ENCODE measurements around the gene MYO3B. TPM values are rescaled to one million over a fixed set of nuclear protein-coding genes. Genes with fewer than 3 reads are reported as not detected.

The MYO3B gene
- total RNA-seq, 4 donors from 2014 or later: 0.48 TPM; not detected in 3

DNA sequence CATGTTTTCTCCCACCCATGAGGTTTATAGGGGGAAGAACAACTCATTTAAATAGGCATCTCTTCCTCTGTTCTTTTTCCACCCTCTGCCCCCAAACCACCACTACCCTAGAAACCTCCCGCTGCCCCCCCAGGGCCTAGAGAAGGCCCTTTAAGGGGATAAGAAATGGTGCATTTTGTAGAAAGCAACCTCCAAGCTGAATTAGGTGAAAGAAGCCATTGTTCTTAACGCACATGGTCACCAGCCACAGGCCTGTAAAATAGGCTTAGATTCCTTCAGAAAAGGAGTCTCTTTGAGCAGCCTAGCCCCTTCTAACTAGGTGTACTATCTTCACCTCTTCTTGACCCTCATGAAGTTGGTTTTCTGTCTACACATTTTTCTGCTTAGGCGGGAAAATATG is 418.6 kb downstream of the MYO3B start:
- in situ Hi-C loops (cut with MboI; ENCODE audit: low pct_ligation_motif_present in 1 of 4, low pct_unique_long_range_greater_than_20kb in 1 of 4, low sequenced_read_pairs in 3 of 4): no loop called here
- H3K9me3 ChIP-seq: no peaks in the 10 kb centered on the region
- 88 to 97% methylated on average over 2 to 3 of the region's 3 CpGs for WGBS, 2 donors (ENCODE audit: low coverage in 1 of 2)
- H3K36me3 ChIP-seq: no peaks in the 10 kb centered on the region
- intact Hi-C loops (cut with DNase I; ENCODE audit: low total_unique reads): no loop called here
- no peaks in the 10 kb centered on the region for H3K27me3 ChIP-seq
- TF ChIP-seq, protein P1, sequence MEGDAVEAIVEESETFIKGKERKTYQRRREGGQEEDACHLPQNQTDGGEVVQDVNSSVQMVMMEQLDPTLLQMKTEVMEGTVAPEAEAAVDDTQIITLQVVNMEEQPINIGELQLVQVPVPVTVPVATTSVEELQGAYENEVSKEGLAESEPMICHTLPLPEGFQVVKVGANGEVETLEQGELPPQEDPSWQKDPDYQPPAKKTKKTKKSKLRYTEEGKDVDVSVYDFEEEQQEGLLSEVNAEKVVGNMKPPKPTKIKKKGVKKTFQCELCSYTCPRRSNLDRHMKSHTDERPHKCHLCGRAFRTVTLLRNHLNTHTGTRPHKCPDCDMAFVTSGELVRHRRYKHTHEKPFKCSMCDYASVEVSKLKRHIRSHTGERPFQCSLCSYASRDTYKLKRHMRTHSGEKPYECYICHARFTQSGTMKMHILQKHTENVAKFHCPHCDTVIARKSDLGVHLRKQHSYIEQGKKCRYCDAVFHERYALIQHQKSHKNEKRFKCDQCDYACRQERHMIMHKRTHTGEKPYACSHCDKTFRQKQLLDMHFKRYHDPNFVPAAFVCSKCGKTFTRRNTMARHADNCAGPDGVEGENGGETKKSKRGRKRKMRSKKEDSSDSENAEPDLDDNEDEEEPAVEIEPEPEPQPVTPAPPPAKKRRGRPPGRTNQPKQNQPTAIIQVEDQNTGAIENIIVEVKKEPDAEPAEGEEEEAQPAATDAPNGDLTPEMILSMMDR (IDR thresholded peaks at IDR 0.05): no peak
- no peak for TF ChIP-seq EP300 (IDR thresholded peaks at IDR 0.05; ENCODE audit: low read depth)
- TF ChIP-seq POLR2AphosphoS5 (IDR thresholded peaks at IDR 0.05): no peak
- TF ChIP-seq POLR2A (IDR thresholded peaks at IDR 0.05): no peak
- DNase-seq: no peak
- H3K27ac ChIP-seq: peak overlapping the region in 1 of 4 donors; percentile 68
- no peak overlapping the region for H3K4me3 ChIP-seq
- no peaks in the 10 kb centered on the region for H3K4me1 ChIP-seq

DNA sequence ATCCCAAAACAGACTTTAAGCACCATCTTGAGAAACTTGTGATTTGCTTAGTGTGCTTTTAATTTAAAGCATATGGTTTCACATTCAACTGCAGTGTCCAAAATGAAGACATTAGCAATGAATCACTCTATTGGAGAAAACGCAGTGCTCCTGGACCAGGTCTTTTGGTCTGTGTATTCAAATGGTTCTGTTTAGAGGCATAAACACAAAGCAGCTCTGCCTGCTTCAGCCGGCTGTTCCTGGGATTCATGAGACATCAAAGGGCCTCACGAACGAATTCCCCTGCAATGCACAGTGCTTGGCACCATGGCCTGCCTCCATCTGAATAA is 420.1 kb downstream of the MYO3B start:
- intact Hi-C loops (cut with DNase I; ENCODE audit: low total_unique reads): no loop called here
- Histone ChIP-seq H3K27ac (peak overlapping the region in 2 of 4 donors; percentile 8 to 68), H3K4me3 (no peak overlapping the region), H3K4me1 (no peaks in the 10 kb centered on the region), H3K27me3 (no peaks in the 10 kb centered on the region), H3K36me3 (no peaks in the 10 kb centered on the region), H3K9me3 (no peaks in the 10 kb centered on the region)
- no peak for DNase-seq
- TF ChIP-seq, protein P1 (IDR thresholded peaks at IDR 0.05): no peak
- TF ChIP-seq POLR2A (IDR thresholded peaks at IDR 0.05) (no peak), POLR2AphosphoS5 (IDR thresholded peaks at IDR 0.05) (peak in 2 of 3 donors; percentile 67 to 72), EP300 (IDR thresholded peaks at IDR 0.05; ENCODE audit: low read depth) (no peak)
- in situ Hi-C loops (cut with MboI; ENCODE audit: low pct_ligation_motif_present in 1 of 4, low pct_unique_long_range_greater_than_20kb in 1 of 4, low sequenced_read_pairs in 3 of 4): no loop called here
- WGBS, 2 donors (ENCODE audit: low coverage in 1 of 2): 60 to 67% methylated on average over 1 to 4 of the region's 4 CpGs

DNA sequence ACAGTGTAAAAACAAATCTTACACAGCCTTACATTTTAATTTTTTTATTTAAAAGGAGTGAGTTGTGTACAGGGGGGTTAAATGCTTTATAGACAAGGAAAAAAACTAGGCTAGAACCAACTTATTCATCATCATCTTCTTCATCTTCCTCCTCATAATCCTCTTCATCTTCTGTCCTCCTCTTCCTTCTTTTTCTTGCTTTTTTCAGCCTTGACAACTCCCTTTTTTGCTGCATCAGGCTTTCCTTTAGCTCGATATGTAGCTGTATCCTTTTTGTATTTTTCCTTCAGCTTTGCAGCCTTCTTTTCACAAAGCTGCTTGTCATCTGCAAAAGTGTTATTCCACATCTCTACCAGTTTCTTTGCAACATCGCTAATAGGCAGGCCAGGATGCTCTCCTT is 423.5 kb downstream of the MYO3B start:
- Histone ChIP-seq H3K4me1 (no peaks in the 10 kb centered on the region), H3K36me3 (peaks cover 0 to 2% (median 0%) of the 10 kb centered on the region in 4 donors), H3K4me3 (no peak overlapping the region), H3K9me3 (no peaks in the 10 kb centered on the region), H3K27me3 (no peaks in the 10 kb centered on the region), H3K27ac (no peak overlapping the region)
- no peak for TF ChIP-seq POLR2AphosphoS5 (IDR thresholded peaks at IDR 0.05)
- TF ChIP-seq POLR2A (IDR thresholded peaks at IDR 0.05): no peak
- 53 to 85% methylated on average over 2 of the region's 2 CpGs for WGBS, 2 donors (ENCODE audit: low coverage in 1 of 2)
- in situ Hi-C loops (cut with MboI; ENCODE audit: low pct_ligation_motif_present in 1 of 4, low pct_unique_long_range_greater_than_20kb in 1 of 4, low sequenced_read_pairs in 3 of 4): no loop called here
- intact Hi-C loops (cut with DNase I; ENCODE audit: low total_unique reads): no loop called here
- no peak for DNase-seq

DNA sequence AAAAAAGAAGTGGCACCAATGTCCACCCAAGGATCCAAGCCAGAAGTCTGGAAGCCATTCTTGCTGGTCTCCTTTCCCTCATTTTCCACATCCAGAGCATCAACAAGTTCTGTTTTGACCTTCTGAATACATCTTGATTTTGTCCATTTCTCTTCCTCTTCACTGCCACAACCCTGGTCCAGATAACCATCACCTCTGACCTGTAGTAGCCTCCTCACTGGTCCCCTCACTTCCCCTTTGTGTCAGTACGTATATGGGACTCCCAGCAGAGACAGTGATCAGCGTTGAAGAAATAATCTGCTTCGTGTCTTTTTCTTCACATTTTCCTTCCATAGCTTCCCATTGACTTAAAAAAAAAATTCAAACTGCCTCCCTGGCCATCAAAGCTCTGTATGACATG is 427.9 kb downstream of the MYO3B start:
- in situ Hi-C loops (cut with MboI; ENCODE audit: low pct_ligation_motif_present in 1 of 4, low pct_unique_long_range_greater_than_20kb in 1 of 4, low sequenced_read_pairs in 3 of 4): no loop called here
- TF ChIP-seq POLR2A (IDR thresholded peaks at IDR 0.05) (no peak), POLR2AphosphoS5 (IDR thresholded peaks at IDR 0.05) (no peak), EP300 (IDR thresholded peaks at IDR 0.05; ENCODE audit: low read depth) (no peak)
- TF ChIP-seq, protein P1 (IDR thresholded peaks at IDR 0.05): no peak
- WGBS, 2 donors (ENCODE audit: low coverage in 1 of 2): 91 to 97% methylated on average over 3 of the region's 3 CpGs

DNA sequence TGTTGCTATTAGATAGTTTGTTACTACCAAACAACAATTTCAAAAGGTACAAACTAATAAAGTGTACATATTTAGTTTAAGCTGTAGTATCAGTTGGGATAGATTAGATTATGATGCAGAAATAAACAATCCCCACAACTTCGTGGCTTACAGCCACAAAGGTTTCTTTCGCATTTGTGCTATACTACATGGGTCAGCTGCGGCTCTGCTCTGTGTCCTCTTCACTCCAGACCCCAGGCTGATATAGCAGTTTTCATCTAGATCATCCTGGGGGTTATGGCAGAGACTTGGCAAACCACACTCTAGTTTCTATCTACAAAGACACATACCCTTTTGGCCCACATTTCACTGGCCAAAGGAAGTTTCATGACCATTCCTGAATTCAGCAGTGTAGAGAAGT is 429.2 kb downstream of the MYO3B start:
- TF ChIP-seq POLR2A (IDR thresholded peaks at IDR 0.05) (no peak), EP300 (IDR thresholded peaks at IDR 0.05; ENCODE audit: low read depth) (no peak), POLR2AphosphoS5 (IDR thresholded peaks at IDR 0.05) (no peak)
- TF ChIP-seq, protein P1 (IDR thresholded peaks at IDR 0.05): no peak
- Histone ChIP-seq H3K4me1 (no peaks in the 10 kb centered on the region), H3K9me3 (no peaks in the 10 kb centered on the region), H3K4me3 (no peak overlapping the region), H3K27ac (no peak overlapping the region), H3K27me3 (no peaks in the 10 kb centered on the region), H3K36me3 (peaks cover 0 to 2% (median 0%) of the 10 kb centered on the region in 4 donors)
- WGBS, 2 donors (ENCODE audit: low coverage in 1 of 2): 78% methylated on average over 3 of the region's 3 CpGs; no CpG with 5 or more reads in 1 of the 2 donors
- no peak for DNase-seq
- in situ Hi-C loops (cut with MboI; ENCODE audit: low pct_ligation_motif_present in 1 of 4, low pct_unique_long_range_greater_than_20kb in 1 of 4, low sequenced_read_pairs in 3 of 4) (no loop called here), intact Hi-C loops (cut with DNase I; ENCODE audit: low total_unique reads) (no loop called here)

More for the DNA sequence above, 427.9 kb downstream of the MYO3B start:
- Histone ChIP-seq H3K9me3 (no peaks in the 10 kb centered on the region), H3K4me1 (no peaks in the 10 kb centered on the region), H3K36me3 (peaks cover 0 to 2% (median 0%) of the 10 kb centered on the region in 4 donors), H3K27ac (no peak overlapping the region), H3K4me3 (no peak overlapping the region), H3K27me3 (no peaks in the 10 kb centered on the region)
- no peak for DNase-seq
- intact Hi-C loops (cut with DNase I; ENCODE audit: low total_unique reads): no loop called here
